Fibroblast of villous mesenchyme (primary cell): Measurements from ENCODE around the gene GNGT2. TPM values are rescaled to one million over a fixed set of nuclear protein-coding genes. Genes with fewer than 3 reads are reported as not detected.

ENCODE experiments used
- DNase-seq: peaks from one replicate; pipeline ENCODE4 v3.0.0-alpha.2; 2010; ENCODE audit warnings: low read depth
- H3K4me3 ChIP-seq: 2 replicates; pipeline ENCODE4 v1.5.1; 2011; ENCODE audit warnings: low read depth, mild to moderate bottlenecking, low read length
- total RNA-seq: library from RNA; depleted of rRNA; stranded (reverse); fragments of >200 nt; gene quantifications from 2 replicates; pipeline ENCODE4 v1.2.3, GENCODE V29; 2012
- TF ChIP-seq, protein P1 (sequence below): IDR thresholded peaks from 2 replicates; pipeline ENCODE4 v1.5.1; 2012; ENCODE audit warnings: low read depth, mild to moderate bottlenecking, low read length; ENCODE audit not compliant: insufficient read depth

The GNGT2 gene
- total RNA-seq, 1 donor, result not detected

DNA sequence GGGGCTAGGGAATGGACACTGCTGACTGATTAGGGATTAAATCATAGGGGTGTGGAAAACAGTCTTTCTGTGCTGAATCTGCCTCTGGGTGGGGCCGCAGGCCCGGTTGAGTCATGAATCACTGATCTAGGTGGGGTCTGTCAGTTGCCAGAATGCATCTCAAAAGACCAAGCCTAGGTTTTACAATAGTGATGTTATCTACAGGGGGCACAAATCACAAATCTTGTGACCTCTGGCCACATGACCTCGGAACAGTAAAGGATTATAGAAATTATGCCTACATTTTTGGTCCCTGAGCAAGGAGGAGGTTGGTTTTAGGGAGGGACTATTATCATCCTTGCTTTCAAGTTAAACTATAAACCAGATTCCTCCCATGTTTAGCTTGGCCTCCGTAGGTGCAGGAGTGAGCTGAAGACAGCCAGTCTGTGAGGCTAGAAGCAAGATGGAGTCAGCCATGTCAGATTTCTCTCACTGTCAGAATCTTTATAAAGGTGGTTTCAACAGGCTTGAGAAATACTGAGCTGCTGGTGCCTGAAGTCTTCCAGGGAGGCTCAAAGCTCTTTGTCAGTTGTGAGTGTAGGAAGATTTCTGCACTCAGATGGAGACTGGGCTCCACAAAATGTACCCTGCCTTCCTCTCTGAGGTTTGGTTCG lies 12.9 kb downstream of the GNGT2 start:
- H3K4me3 ChIP-seq, result no peak overlapping the region
- DNase-seq, result no peak
- TF ChIP-seq, protein P1, sequence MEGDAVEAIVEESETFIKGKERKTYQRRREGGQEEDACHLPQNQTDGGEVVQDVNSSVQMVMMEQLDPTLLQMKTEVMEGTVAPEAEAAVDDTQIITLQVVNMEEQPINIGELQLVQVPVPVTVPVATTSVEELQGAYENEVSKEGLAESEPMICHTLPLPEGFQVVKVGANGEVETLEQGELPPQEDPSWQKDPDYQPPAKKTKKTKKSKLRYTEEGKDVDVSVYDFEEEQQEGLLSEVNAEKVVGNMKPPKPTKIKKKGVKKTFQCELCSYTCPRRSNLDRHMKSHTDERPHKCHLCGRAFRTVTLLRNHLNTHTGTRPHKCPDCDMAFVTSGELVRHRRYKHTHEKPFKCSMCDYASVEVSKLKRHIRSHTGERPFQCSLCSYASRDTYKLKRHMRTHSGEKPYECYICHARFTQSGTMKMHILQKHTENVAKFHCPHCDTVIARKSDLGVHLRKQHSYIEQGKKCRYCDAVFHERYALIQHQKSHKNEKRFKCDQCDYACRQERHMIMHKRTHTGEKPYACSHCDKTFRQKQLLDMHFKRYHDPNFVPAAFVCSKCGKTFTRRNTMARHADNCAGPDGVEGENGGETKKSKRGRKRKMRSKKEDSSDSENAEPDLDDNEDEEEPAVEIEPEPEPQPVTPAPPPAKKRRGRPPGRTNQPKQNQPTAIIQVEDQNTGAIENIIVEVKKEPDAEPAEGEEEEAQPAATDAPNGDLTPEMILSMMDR, result no peak

DNA sequence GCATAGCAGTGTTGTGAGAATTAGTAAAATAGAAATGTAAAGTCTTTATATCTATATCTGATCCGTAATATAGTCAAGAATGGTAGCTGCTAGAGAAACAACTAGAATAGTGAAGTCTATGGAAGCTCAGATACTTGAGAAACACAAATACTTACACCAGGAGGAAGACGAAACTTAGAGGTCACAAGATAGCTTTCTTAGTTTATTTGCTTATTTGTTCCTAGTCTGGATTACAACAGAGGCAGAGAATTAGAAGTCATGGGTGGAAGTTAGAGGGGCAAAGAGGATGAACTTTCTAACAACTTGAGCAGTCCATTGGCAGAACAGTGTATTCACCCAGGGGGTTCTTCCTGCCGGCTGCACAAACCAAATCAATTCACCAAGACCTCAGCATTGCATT lies 13.9 kb downstream of the GNGT2 start:
- TF ChIP-seq, protein P1, result no peak
- DNase-seq, result no peak
- H3K4me3 ChIP-seq, result no peak overlapping the region

DNA sequence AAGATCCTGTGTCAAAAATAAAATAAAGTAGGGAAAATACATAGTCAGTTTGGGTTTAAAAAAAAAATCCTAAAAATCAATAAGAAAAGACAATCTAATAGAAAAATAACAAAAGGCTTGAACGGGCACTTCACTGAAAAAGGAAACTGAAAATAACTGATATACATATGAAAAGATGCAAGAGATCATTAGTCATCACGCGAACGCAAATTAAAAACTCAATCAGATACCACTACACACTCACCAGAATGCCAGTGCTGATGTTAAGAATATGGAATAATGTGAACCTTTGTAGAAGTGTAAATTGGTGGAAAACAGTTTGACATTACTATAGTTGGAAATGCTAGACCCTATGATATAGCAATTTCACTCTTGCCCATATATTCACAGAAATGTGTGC lies 14.6 kb downstream of the GNGT2 start:
- DNase-seq, result no peak
- no peak overlapping the region for H3K4me3 ChIP-seq
- TF ChIP-seq, protein P1, result no peak

DNA sequence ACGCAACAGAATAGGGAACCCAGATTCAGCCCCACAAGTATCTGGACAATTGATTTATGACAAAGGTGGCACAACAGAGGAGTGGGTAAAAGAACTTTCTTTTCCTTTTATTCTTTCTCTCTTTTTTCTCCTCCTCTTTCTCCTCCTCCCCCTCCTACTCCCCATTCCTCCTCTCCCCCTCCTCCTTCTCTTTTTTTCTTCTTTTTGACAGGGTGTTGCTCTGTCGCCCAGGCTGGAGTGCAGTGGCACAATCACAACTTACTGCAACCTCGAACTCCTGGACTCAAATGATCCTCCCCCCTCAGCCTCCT lies 16.1 kb downstream of the GNGT2 start:
- TF ChIP-seq, protein P1, result no peak
- H3K4me3 ChIP-seq, result no peak overlapping the region
- no peak for DNase-seq

DNA sequence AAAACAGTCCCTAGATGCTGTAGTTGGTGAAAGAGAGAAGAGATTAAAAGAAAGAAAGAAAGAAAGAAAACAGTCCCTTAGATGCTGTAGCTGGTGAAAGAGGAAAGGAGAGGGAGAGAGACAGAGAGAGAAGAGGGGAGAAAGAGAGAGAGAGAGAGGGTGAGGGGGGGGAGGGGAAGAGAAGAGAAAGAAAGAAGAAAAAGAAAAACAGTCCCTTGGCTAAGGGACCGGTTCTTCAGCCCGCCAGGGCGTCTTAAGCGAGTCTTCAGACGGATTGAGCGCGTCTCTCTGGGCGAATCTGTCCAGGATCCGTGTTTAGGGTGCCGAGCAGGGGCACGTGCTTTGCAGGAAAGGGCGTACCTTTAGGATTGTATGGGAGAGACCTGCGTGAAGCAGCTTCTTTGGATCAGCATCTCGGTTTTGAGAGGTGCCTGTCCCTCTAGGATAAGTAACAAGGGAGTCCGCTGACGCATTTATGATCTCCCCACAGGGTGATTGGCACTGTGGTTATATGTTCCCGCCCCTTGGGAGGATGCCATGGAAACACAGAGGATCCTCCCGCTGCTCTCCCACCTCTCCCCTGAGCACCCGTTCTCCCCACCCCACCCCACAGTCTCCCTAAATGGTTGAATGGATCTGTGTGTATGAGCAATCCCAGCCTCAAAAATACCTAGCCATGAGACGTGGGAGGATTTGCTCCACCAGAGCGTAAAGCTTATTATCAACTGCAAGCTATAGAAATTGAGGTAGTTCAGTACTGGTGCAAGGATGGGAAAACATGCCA lies 16.7 kb downstream of the GNGT2 start:
- peak; percentile 58 for DNase-seq
- TF ChIP-seq, protein P1, result no peak

DNA sequence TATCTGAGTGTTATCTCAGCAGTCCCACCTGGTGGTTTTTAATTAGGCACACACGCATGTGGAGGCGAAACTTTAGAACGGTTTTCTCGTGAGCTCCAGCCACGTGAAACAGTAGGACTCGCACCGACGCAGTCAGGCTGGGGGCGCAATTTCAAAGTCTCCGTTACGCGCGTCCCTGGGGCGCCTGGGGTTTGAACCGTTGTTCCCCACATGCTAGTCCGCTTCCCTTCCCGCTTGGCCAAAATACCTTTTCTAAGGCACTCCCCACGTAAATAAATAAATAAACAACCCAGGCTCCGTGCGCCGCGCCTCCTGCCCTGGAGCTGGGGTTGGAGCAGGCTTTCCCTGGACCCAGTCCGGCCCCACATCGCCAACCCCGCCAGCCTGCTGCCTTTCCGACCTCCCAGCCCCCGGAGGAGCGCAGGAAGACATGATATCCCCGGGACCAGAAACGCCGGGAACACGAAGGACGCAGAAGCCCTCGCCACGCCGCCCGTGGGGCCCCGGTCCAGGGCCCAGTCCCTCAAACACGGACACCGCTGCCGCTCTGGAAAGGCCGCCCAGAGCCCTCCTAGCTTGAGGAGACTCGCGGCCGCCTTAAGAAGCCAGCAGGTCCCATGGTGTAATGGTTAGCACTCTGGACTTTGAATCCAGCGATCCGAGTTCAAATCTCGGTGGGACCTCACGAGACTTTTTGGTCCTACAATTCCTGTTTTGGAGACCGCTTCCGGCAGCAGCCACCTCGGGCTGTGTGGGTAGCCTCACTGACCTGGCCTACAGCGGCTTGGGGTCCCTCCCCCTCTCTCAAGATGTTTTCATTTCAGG lies 18.2 kb downstream of the GNGT2 start:
- peak; percentile 84 for DNase-seq
- TF ChIP-seq, protein P1, result peak; percentile 25
- peak overlapping the region; percentile 80 for H3K4me3 ChIP-seq

More for the DNA sequence above, 16.7 kb downstream of the GNGT2 start:
- peak overlapping the region; percentile 80 for H3K4me3 ChIP-seq
